Measurements from ENCODE around the gene GDNF.

The GDNF gene

DNA sequence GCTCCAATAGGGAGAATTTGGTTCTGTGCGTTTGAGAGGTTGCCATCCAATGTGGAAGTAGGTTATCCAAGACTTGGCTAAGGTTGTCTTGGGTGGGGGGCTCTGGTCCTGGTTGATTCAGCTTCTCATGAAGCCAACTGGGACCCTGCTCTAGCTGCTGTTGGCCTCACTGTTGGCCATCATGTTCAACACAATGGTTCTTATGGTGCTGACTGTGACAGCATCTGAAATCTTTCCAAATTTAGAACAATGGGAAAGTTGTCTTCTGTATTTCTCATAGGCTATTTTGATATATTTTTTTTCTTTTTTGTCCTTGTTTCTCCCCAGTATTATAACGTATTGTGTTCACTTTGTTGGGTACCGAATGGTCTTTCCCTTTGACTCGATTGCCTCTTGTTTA is 71.9 kb downstream of the GDNF start:
- no peak for DNase-seq (ENCODE audit: low read depth, low spot score)
- ChIA-PET CTCF (no interaction called here), POLR2A (interaction anchor here (0.6 to 1.5 kb wide), 2 partner anchors 30 to 56 kb away, joined by 3 read pairs; no protein-coding TSS in a partner anchor)
- no peak overlapping the region for H3K4me3 ChIP-seq (ENCODE audit: low read depth, low read length)
- TF ChIP-seq, protein P1, sequence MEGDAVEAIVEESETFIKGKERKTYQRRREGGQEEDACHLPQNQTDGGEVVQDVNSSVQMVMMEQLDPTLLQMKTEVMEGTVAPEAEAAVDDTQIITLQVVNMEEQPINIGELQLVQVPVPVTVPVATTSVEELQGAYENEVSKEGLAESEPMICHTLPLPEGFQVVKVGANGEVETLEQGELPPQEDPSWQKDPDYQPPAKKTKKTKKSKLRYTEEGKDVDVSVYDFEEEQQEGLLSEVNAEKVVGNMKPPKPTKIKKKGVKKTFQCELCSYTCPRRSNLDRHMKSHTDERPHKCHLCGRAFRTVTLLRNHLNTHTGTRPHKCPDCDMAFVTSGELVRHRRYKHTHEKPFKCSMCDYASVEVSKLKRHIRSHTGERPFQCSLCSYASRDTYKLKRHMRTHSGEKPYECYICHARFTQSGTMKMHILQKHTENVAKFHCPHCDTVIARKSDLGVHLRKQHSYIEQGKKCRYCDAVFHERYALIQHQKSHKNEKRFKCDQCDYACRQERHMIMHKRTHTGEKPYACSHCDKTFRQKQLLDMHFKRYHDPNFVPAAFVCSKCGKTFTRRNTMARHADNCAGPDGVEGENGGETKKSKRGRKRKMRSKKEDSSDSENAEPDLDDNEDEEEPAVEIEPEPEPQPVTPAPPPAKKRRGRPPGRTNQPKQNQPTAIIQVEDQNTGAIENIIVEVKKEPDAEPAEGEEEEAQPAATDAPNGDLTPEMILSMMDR (IDR thresholded peaks at IDR 0.05; ENCODE audit: insufficient read depth, low read length, missing control alignments): no peak

DNA sequence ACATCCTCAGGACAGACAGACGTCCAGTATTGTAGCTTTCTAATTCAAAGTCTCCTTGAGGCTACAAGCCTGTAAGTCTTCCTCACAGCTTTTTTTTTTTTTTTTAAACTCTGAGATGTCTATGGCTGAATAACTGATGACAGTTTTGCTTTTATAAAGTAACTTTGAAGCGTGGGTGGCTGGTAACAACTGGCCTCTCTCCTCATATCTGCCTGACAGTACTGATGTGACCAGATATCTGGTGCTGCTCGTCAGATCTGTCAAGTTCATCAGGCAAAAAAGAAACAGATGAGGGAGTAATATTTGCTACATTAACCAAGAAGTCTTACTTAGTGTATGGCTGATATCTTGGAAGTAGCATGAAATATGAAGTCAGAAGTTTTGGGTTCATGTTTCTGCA is 72.6 kb downstream of the GDNF start:
- H3K4me3 ChIP-seq (ENCODE audit: low read depth, low read length): no peak overlapping the region
- TF ChIP-seq, protein P1 (IDR thresholded peaks at IDR 0.05; ENCODE audit: insufficient read depth, low read length, missing control alignments): no peak
- ChIA-PET POLR2A (interaction anchor here (0.6 to 1.5 kb wide), 2 partner anchors 29 to 66 kb away, joined by 3 read pairs; no protein-coding TSS in a partner anchor), CTCF (interaction anchor here (1.2 kb wide), 2 partner anchors 45 to 354 kb away, joined by 3 to 4 read pairs; no protein-coding TSS in a partner anchor)
- DNase-seq (ENCODE audit: low read depth, low spot score): no peak
